Ovary (tissue), 3 donors: ENCODE measurements around the gene BOK.

Source experiments
- CTCF ChIP-seq, 3 donors: fragments of 450-650 bp in 2 of 3; fragments of 200-600 bp in 1 of 3; IDR thresholded peaks; one replicate each; pipeline versions ENCODE4 v1.5.1 to v1.8.0; 2016 to 2022; ENCODE audit warnings: antibody characterized with exemption in 3 of 3, mild to moderate bottlenecking in 1 of 3
- EP300 ChIP-seq: sonication (generic); formaldehyde crosslinking; IDR thresholded peaks from one replicate; pipeline ENCODE4 v1.6.1; 2017; ENCODE audit warnings: antibody characterized with exemption
- POLR2A ChIP-seq: fragments of 450-650 bp; IDR thresholded peaks from one replicate; pipeline ENCODE4 v1.6.1; 2017; ENCODE audit warnings: antibody characterized with exemption, mild to moderate bottlenecking, moderate library complexity
- donor health status: DM: no; HTN: no; CAD: no.

DNA sequence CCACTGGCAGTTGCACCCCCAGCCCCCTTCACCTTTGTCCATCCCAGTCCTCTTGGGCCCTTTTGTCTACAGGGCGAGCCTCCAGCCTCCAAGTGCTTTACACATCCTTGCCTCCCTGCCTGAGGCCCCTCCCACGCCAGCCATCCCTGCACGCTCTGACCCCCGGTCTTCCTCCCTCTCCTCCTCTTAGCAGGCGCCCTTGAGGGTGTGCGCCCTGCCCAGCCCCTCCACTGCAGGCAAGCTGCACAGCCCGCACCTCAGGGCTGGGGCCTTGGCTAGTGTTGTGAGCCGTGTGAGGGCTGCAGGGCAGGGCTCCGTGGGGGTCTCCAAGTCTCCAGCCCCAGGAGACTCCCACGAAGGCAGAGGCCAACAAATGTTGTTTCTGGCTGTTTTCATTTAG lies 6.9 kb downstream of the BOK start:
- no peak for TF ChIP-seq POLR2A
- TF ChIP-seq CTCF (IDR thresholded peaks at IDR 0.05), result no peak
- TF ChIP-seq EP300, result no peak
